B cell (primary cell): Measurements from ENCODE around the gene DACT2. TPM values are rescaled to one million over a fixed set of nuclear protein-coding genes. Genes with fewer than 3 reads are reported as not detected.

Experiments
- ATAC-seq: fragments of 200-7000 bp; cut with Tn5 transposase; one replicate; pipeline ENCODE4 v1.10.0; 2021; ENCODE audit warnings: low read depth, mild to moderate bottlenecking, moderate number of reproducible peaks, moderate library complexity
- CTCF ChIA-PET: fragments of 350-600 bp; sonication (Branson Sonifier 250); formaldehyde crosslinking; loops from one replicate; lab custom pipeline; 2021; ENCODE audit warnings: antibody characterized with exemption, inconsistent platforms; lab: Charles Lee
- POLR2A ChIA-PET: fragments of 350-600 bp; sonication (Branson Sonifier 250); formaldehyde crosslinking; loops from one replicate; lab custom pipeline; 2021; ENCODE audit warnings: antibody characterized with exemption; lab: Charles Lee
- DNase-seq: peaks from one replicate; pipeline ENCODE4 v3.0.0; 2013
- H2AFZ ChIP-seq: 2 replicates; pipeline ENCODE4 v1.6.1; 2012; ENCODE audit warnings: mild to moderate bottlenecking, low read depth, low read length; ENCODE audit not compliant: insufficient read depth, poor library complexity, severe bottlenecking
- H3K27ac ChIP-seq, 2 donors: 1 replicate in 1 of 2; 2 replicates in 1 of 2; pipeline ENCODE4 v1.5.1; 2012 to 2013; ENCODE audit warnings: low read length in 2 of 2, mild to moderate bottlenecking in 2 of 2, moderate library complexity in 1 of 2
- H3K27me3 ChIP-seq, 4 experiments: fragments of 200-600 bp in 1 of 4; sonication (generic) in 1 of 4; replicated peaks in 1 of 4; 1 replicate in 2 of 4; 2 replicates in 2 of 4; pipeline versions ENCODE4 v1.6.1 to v1.7.0; 2013 to 2016; ENCODE audit warnings: low read length in 3 of 4, mild to moderate bottlenecking in 2 of 4, mixed read lengths in 1 of 4, moderate library complexity in 1 of 4; ENCODE audit not compliant: insufficient read depth in 4 of 4, control insufficient read depth in 3 of 4; ENCODE audit errors: control extremely low read depth in 1 of 4
- H3K36me3 ChIP-seq, 2 experiments: replicated peaks in 1 of 2; 1 replicate in 1 of 2; 2 replicates in 1 of 2; pipeline versions ENCODE4 v1.6.1 to v1.7.1; 2013; ENCODE audit warnings: low read length in 1 of 2; ENCODE audit not compliant: insufficient read depth in 2 of 2, control insufficient read depth in 1 of 2; ENCODE audit errors: control extremely low read depth in 1 of 2, extremely low read depth in 1 of 2
- H3K4me1 ChIP-seq, 2 donors: fragments of 200-600 bp in 1 of 2; sonication (generic) in 1 of 2; 1 replicate in 1 of 2; 2 replicates in 1 of 2; pipeline versions ENCODE4 v1.5.1 to v1.6.1; 2013 to 2017; ENCODE audit warnings: low read length in 2 of 2; ENCODE audit not compliant: control insufficient read depth in 2 of 2, insufficient read depth in 2 of 2
- H3K4me2 ChIP-seq: replicated peaks from 2 replicates; pipeline ENCODE3; 2012; ENCODE audit warnings: mild to moderate bottlenecking, low read depth, low read length; ENCODE audit not compliant: poor library complexity, severe bottlenecking
- H3K4me3 ChIP-seq, 5 experiments: fragments of 200-600 bp in 1 of 5; sonication (generic) in 1 of 5; 1 replicate in 3 of 5; 2 replicates in 2 of 5; pipeline versions ENCODE4 v1.5.1 to v1.7.0; 2011 to 2016; ENCODE audit warnings: low read length in 4 of 5, mild to moderate bottlenecking in 4 of 5, low read depth in 2 of 5, control low read depth in 1 of 5, moderate library complexity in 1 of 5; ENCODE audit not compliant: insufficient read depth in 1 of 5; ENCODE audit errors: control extremely low read depth in 1 of 5, extremely low read depth in 1 of 5
- H3K79me2 ChIP-seq: fragments of 200-600 bp; sonication (generic); one replicate; pipeline ENCODE4 v1.6.0; 2016; ENCODE audit warnings: low read length; ENCODE audit not compliant: control insufficient read depth, insufficient read depth
- H3K9ac ChIP-seq: fragments of 200-600 bp; sonication (generic); 2 replicates; pipeline ENCODE4 v1.6.1; 2017; ENCODE audit warnings: mild to moderate bottlenecking, low read length, moderate library complexity
- H3K9me3 ChIP-seq, 3 donors: one replicate each; pipeline versions ENCODE4 v1.6.1 to v1.7.1; 2013; ENCODE audit warnings: low read length in 2 of 3; ENCODE audit not compliant: control insufficient read depth in 2 of 3, insufficient read depth in 1 of 3; ENCODE audit errors: control extremely low read depth in 1 of 3
- H4K20me1 ChIP-seq: 2 replicates; pipeline ENCODE4 v1.6.0; 2012; ENCODE audit warnings: mild to moderate bottlenecking, low read length; ENCODE audit not compliant: insufficient read depth, control insufficient read depth, poor library complexity, severe bottlenecking
- H3K27ac Mint-ChIP-seq: one replicate; pipeline ENCODE4 v1.8.0; 2021; ENCODE audit warnings: mixed read lengths
- H3K27me3 Mint-ChIP-seq: one replicate; pipeline ENCODE4 v1.8.0; 2021; ENCODE audit warnings: mixed read lengths
- H3K4me1 Mint-ChIP-seq: one replicate; pipeline ENCODE4 v1.8.0; 2021; ENCODE audit warnings: mixed read lengths
- H3K4me3 Mint-ChIP-seq: one replicate; pipeline ENCODE4 v1.8.0; 2021; ENCODE audit warnings: mixed read lengths
- H3K9me3 Mint-ChIP-seq: one replicate; pipeline ENCODE4 v1.8.0; 2022; ENCODE audit warnings: mixed read lengths; ENCODE audit not compliant: insufficient read depth
- EZH2 ChIP-seq: IDR thresholded peaks from 2 replicates; pipeline ENCODE4 v1.6.1; 2012; ENCODE audit warnings: borderline replicate concordance, low read depth, mild to moderate bottlenecking, moderate library complexity, low read length; ENCODE audit not compliant: insufficient read depth, poor library complexity, severe bottlenecking
- WGBS: methylation state at CpG from one replicate; pipeline ENCODE4 v1.1.5; 2013; ENCODE audit warnings: missing lambda C conversion rate; ENCODE audit not compliant: insufficient coverage; 5-methylcytosine and 5-hydroxymethylcytosine counted together
- intact Hi-C: fragments of 100-400 bp; cut with micrococcal nuclease; formaldehyde crosslinking; loops from one replicate; pipeline ENCODE4 v1.10.0; 2022
- polyA plus RNA-seq: library from polyadenylated mRNA; depleted of rRNA; stranded (reverse); fragments of >200 nt; gene quantifications from 2 replicates; pipeline ENCODE4 v1.2.3, GENCODE V29; 2012
- total RNA-seq, 2 donors: library from RNA; stranded (reverse); fragments of 120-200 nt in 1 of 2; gene quantifications; 1 replicate in 1 of 2; 2 replicates in 1 of 2; pipeline versions ENCODE4 v1.2.3 to v1.2.4, GENCODE V29; 2013 to 2022
- TF ChIP-seq, protein P1 (sequence below): fragments of 200-600 bp; IDR thresholded peaks from one replicate; pipeline ENCODE4 v1.8.0; 2022; ENCODE audit warnings: antibody characterized with exemption, mild to moderate bottlenecking

The DACT2 gene
- total and polyA plus RNA-seq, 2 donors (not counting 1 experiment from before 2014, with no cell fraction given): not detected

DNA sequence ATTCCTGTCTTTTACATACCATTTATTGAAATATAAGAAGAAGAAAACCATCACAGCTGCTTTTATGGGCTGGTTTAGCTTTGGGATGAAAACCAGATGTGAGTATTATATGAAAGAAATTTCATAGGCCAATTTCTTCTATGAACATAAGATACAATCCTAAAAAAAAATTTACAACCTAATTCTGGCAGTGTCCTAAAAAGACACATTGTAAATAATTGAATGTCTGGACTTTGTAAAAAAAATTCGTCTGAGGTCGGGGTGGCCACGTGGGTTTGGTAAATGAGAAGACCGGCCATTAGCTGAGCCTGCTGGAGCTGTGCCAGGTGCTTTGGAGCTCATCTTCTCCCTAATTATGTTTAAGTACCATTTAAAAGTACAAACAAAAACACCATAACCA lies 26.8 kb downstream of the DACT2 start:
- no peak for ATAC-seq

DNA sequence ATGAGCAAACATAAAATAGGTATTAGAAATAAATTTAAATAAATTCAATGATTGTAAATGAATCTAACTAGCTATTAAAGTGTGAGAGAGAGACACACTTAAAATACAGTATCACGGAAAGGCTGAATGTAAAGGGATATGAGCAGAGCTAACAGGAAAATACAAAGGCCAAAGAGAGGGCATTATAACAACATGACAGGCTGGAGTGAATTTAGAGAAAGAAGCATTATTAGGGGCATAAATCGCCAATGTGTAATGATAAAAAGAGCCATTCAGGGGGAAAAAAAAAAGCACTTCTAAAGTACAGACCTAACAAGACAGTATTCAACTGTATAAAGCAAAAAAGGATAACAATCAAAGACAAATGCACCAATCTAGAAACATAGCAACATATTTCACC lies 28.1 kb downstream of the DACT2 start:
- Mint-ChIP-seq H3K4me1 (no peaks in the 10 kb centered on the region), H3K27me3 (no peaks in the 10 kb centered on the region), H3K4me3 (no peak overlapping the region), H3K9me3 (no peaks in the 10 kb centered on the region), H3K27ac (no peak overlapping the region)
- H3K27ac ChIP-seq: no peak overlapping the region
- DNase-seq: no peak
- TF ChIP-seq EZH2: no peak
- TF ChIP-seq, protein P1, sequence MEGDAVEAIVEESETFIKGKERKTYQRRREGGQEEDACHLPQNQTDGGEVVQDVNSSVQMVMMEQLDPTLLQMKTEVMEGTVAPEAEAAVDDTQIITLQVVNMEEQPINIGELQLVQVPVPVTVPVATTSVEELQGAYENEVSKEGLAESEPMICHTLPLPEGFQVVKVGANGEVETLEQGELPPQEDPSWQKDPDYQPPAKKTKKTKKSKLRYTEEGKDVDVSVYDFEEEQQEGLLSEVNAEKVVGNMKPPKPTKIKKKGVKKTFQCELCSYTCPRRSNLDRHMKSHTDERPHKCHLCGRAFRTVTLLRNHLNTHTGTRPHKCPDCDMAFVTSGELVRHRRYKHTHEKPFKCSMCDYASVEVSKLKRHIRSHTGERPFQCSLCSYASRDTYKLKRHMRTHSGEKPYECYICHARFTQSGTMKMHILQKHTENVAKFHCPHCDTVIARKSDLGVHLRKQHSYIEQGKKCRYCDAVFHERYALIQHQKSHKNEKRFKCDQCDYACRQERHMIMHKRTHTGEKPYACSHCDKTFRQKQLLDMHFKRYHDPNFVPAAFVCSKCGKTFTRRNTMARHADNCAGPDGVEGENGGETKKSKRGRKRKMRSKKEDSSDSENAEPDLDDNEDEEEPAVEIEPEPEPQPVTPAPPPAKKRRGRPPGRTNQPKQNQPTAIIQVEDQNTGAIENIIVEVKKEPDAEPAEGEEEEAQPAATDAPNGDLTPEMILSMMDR: no peak
- ChIA-PET POLR2A (no interaction called here), CTCF (no interaction called here)
- no peaks in the 10 kb centered on the region for H3K4me1 ChIP-seq
- no peaks in the 10 kb centered on the region for H3K36me3 ChIP-seq
- no peak overlapping the region for H3K9ac ChIP-seq
- no peak for ATAC-seq
- H3K27me3 ChIP-seq: no peaks in the 10 kb centered on the region
- WGBS: no CpG with 5 or more reads among the region's 2 CpGs
- peaks cover 0 to 8% (median 0%) of the 10 kb centered on the region in 3 donors for H3K9me3 ChIP-seq
- no peak overlapping the region for H3K4me3 ChIP-seq
- intact Hi-C loops: no loop called here
- no peaks in the 10 kb centered on the region for H4K20me1 ChIP-seq
- H3K79me2 ChIP-seq: no peaks in the 10 kb centered on the region
- no peak overlapping the region for H2AFZ ChIP-seq
- H3K4me2 ChIP-seq: no peak overlapping the region

More for the DNA sequence above, 26.8 kb downstream of the DACT2 start:
- H3K9ac ChIP-seq: no peak overlapping the region
- CTCF ChIA-PET: no interaction called here
- POLR2A ChIA-PET: no interaction called here
- no peak overlapping the region for H3K4me2 ChIP-seq
- no peaks in the 10 kb centered on the region for H3K27me3 ChIP-seq
- no peaks in the 10 kb centered on the region for H3K4me1 ChIP-seq
- Mint-ChIP-seq H3K27me3 (no peaks in the 10 kb centered on the region), H3K9me3 (no peaks in the 10 kb centered on the region), H3K27ac (no peak overlapping the region), H3K4me1 (no peaks in the 10 kb centered on the region), H3K4me3 (no peak overlapping the region)
- H2AFZ ChIP-seq: no peak overlapping the region
- H4K20me1 ChIP-seq: no peaks in the 10 kb centered on the region
- H3K9me3 ChIP-seq: peaks cover 0 to 8% (median 0%) of the 10 kb centered on the region in 3 donors
- no peaks in the 10 kb centered on the region for H3K36me3 ChIP-seq
- no CpG with 5 or more reads among the region's 4 CpGs for WGBS
- intact Hi-C loops: no loop called here
- no peaks in the 10 kb centered on the region for H3K79me2 ChIP-seq
- DNase-seq: no peak
- TF ChIP-seq, protein P1: no peak
- no peak for TF ChIP-seq EZH2
- H3K4me3 ChIP-seq: no peak overlapping the region
- no peak overlapping the region for H3K27ac ChIP-seq
